ENCODE data around the gene HIPK2. TPM values are rescaled to one million over a fixed set of nuclear protein-coding genes. Genes with fewer than 3 reads are reported as not detected.
A peak's percentile ranks its signal among the peaks of the same experiment; 100 is the strongest.

Gene HIPK2
- polyA plus RNA-seq, 3 donors: 1.6 to 12.1 (median 3.0) TPM

DNA sequence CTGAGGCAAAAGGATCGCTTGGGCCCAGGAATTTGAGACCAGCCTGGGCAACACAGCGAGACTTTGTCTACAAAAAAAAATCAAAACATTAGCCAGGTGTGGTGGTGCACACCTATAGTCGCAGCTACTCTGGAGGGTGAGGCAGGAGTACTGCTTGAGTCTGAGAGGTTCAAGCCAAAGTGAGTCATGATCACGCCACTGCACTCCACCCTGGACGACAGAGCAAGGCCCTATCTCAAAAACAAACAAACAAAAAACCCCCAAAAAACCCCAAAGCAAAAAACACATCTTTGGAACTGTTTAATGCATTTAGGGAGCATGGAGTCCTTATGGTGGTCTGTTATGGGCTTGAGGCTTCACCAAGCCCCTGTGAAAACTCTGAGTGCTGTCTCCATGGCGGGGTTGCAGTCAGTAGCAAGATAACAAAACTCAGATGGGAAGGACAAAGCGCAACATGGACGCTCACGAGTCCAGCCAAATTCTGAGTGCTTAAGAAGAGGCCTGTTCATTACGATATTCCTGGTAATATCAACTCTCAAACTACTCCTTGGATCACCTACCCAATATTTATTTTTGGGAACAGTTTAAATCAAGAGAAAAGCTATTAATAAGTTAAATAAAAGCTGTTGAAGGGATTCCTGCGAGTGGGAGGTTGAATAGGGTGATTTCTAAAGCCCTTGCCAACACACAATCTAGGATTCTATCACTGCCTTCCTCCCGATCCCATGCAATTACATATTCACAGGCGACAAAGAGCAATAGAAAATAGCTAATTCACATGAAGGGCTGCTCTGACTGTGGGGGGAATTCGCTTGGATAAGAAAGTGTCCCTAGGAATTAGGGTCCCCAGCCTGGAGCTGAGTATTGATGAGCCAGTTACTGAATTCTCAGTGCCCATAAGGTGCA lies 123.3 kb downstream of the HIPK2 start:
- Histone ChIP-seq H3K79me2 (ENCODE audit: insufficient read depth, low read length) (peaks cover 63% of the 10 kb centered on the region), H2AFZ (ENCODE audit: insufficient read depth, low read depth, low read length, poor library complexity, severe bottlenecking) (no peak overlapping the region), H3K36me3 (replicated peaks in 1 of 2; ENCODE audit: control insufficient read depth in 1 of 2, insufficient read depth in 2 of 2, low read length in 2 of 2) (peaks cover 3 to 32% of the 10 kb centered on the region in 2 donors), H3K9me3 (replicated peaks in 1 of 2; ENCODE audit: control insufficient read depth in 1 of 2, insufficient read depth in 1 of 2, low read length in 2 of 2) (no peaks in the 10 kb centered on the region), H3K4me3 (replicated peaks in 1 of 3; ENCODE audit: low read depth in 2 of 3, low read length in 3 of 3) (no peak overlapping the region), H3K27me3 (ENCODE audit: control insufficient read depth in 2 of 2, insufficient read depth in 2 of 2, low read length in 2 of 2) (no peaks in the 10 kb centered on the region), H4K20me1 (ENCODE audit: insufficient read depth, low read length) (peaks cover 52% of the 10 kb centered on the region), H3K27ac (ENCODE audit: low read depth in 1 of 2, low read length in 2 of 2) (no peak overlapping the region), H3K9ac (ENCODE audit: insufficient read depth, low read length, poor library complexity, severe bottlenecking) (no peak overlapping the region), H3K4me1 (ENCODE audit: control insufficient read depth in 1 of 2, insufficient read depth in 2 of 2, low read length in 2 of 2) (peaks cover 31 to 51% of the 10 kb centered on the region in 2 donors), H3K4me2 (replicated peaks; ENCODE audit: extremely low read depth, low read length, poor library complexity, severe bottlenecking) (no peak overlapping the region)
- H3K36me3 Mint-ChIP-seq: peaks cover 46 to 48% of the 10 kb centered on the region in 2 donors
- DNase-seq: peak in 1 of 3 donors; percentile 51
- peaks cover 69% of the 10 kb centered on the region for H3K4me1 Mint-ChIP-seq
- H3K4me3 Mint-ChIP-seq: no peak overlapping the region
- intact Hi-C loops (cut with micrococcal nuclease): no loop called here
- 100% methylated on average over 4 of the region's 14 CpGs for WGBS (ENCODE audit: insufficient coverage)
- peaks cover 0 to 2% (median 0%) of the 10 kb centered on the region in 7 donors for H3K9me3 Mint-ChIP-seq
- H3K27me3 Mint-ChIP-seq (ENCODE audit: low read depth in 3 of 3): peaks cover 0 to 6% (median 0%) of the 10 kb centered on the region in 3 donors
- peak overlapping the region in 1 of 7 donors; percentile 63 for H3K27ac Mint-ChIP-seq
- TF ChIP-seq, protein P1, sequence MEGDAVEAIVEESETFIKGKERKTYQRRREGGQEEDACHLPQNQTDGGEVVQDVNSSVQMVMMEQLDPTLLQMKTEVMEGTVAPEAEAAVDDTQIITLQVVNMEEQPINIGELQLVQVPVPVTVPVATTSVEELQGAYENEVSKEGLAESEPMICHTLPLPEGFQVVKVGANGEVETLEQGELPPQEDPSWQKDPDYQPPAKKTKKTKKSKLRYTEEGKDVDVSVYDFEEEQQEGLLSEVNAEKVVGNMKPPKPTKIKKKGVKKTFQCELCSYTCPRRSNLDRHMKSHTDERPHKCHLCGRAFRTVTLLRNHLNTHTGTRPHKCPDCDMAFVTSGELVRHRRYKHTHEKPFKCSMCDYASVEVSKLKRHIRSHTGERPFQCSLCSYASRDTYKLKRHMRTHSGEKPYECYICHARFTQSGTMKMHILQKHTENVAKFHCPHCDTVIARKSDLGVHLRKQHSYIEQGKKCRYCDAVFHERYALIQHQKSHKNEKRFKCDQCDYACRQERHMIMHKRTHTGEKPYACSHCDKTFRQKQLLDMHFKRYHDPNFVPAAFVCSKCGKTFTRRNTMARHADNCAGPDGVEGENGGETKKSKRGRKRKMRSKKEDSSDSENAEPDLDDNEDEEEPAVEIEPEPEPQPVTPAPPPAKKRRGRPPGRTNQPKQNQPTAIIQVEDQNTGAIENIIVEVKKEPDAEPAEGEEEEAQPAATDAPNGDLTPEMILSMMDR (IDR thresholded peaks at IDR 0.05): no peak

DNA sequence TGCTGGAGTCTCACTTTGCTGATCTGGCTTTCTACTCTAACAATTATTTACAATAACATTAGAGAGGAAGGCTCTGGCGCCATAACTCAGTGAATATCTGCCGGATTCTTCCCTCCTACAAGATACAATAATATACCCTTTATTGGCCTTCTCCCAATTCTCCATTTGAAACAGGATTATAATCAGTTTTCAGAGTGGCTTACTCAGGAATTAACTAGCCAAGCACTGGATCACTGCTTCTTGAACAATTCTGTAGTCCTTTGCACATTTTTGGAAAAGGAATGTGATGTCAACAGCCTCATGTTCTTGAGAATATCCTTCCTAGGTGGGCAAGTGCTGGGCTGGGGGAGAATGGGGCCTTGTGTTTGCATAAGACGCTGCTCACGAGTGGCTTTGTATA lies 125.9 kb downstream of the HIPK2 start:
- TF ChIP-seq, protein P1 (IDR thresholded peaks at IDR 0.05): no peak
- Histone ChIP-seq H3K4me1 (ENCODE audit: control insufficient read depth in 1 of 2, insufficient read depth in 2 of 2, low read length in 2 of 2) (peaks cover 56 to 68% of the 10 kb centered on the region in 2 donors), H3K27me3 (ENCODE audit: control insufficient read depth in 2 of 2, insufficient read depth in 2 of 2, low read length in 2 of 2) (no peaks in the 10 kb centered on the region), H3K36me3 (replicated peaks in 1 of 2; ENCODE audit: control insufficient read depth in 1 of 2, insufficient read depth in 2 of 2, low read length in 2 of 2) (peaks cover 3 to 32% of the 10 kb centered on the region in 2 donors), H3K9me3 (replicated peaks in 1 of 2; ENCODE audit: control insufficient read depth in 1 of 2, insufficient read depth in 1 of 2, low read length in 2 of 2) (no peaks in the 10 kb centered on the region), H3K4me2 (replicated peaks; ENCODE audit: extremely low read depth, low read length, poor library complexity, severe bottlenecking) (no peak overlapping the region), H2AFZ (ENCODE audit: insufficient read depth, low read depth, low read length, poor library complexity, severe bottlenecking) (no peak overlapping the region), H3K4me3 (replicated peaks in 1 of 3; ENCODE audit: low read depth in 2 of 3, low read length in 3 of 3) (no peak overlapping the region), H4K20me1 (ENCODE audit: insufficient read depth, low read length) (peaks cover 49% of the 10 kb centered on the region), H3K79me2 (ENCODE audit: insufficient read depth, low read length) (peaks cover 81% of the 10 kb centered on the region), H3K9ac (ENCODE audit: insufficient read depth, low read length, poor library complexity, severe bottlenecking) (no peak overlapping the region), H3K27ac (ENCODE audit: low read depth in 1 of 2, low read length in 2 of 2) (no peak overlapping the region)
- peaks cover 0 to 6% (median 0%) of the 10 kb centered on the region in 3 donors for H3K27me3 Mint-ChIP-seq (ENCODE audit: low read depth in 3 of 3)
- peaks cover 41 to 44% of the 10 kb centered on the region in 2 donors for H3K36me3 Mint-ChIP-seq
- WGBS (ENCODE audit: insufficient coverage): 100% methylated on average over 2 of the region's 4 CpGs
- H3K9me3 Mint-ChIP-seq: peaks cover 0 to 2% (median 0%) of the 10 kb centered on the region in 7 donors
- DNase-seq: no peak
- no peak overlapping the region for H3K4me3 Mint-ChIP-seq
- intact Hi-C loops (cut with micrococcal nuclease): no loop called here
- H3K4me1 Mint-ChIP-seq: peaks cover 82% of the 10 kb centered on the region
- peak overlapping the region in 1 of 7 donors; percentile 65 for H3K27ac Mint-ChIP-seq

Measured in CD14-positive monocyte (primary cell).